ENCODE measurements around the gene PARP11.

PARP11 gene

DNA sequence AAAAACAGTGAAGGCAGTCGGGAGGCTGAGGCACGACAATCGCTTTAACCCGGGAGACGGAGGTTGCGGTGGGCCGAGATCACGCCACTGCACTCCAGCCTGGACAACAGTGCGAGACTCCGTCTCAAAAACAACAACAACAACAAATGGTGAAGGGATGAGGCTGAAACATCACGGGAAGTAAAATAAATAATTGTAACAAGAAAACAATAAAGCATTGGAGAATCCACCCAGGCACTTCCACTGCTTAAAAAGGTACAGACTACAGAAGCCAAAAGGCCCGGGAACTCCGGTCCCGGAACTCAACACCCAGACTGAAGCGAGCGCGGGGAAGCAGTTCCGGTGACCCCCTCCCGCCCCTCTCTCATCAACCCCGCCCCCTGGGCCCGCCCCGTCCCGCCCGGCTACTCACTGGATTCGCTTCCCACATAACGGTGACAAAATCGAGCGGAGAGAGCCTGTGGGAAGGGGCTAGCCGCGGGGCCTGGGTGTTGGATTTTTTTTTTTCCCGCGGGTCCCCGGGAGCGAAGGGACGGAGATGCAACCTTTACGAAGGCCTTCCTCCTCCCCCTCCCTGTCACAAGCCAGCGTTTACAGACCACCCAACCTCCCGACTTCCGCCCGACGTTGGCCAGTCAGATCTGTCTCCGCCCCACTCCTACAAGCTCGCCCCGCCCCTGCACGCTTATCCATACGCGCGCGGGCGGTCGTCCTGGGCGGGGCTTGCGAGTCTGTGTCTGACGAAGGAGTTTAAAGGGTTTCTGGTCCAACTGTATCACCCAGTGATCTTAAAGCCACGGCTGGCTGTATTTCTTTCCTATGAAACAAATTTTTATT, at the start of gene PARP11:
Gene PARP11 (minus strand): TSS at position 600 of the 837 bp plus-strand sequence. CDS start 170 bp downstream, at position 430.
- peak; percentile 94 for DNase-seq (ENCODE audit: low spot score)

GRCh38 chr12:3922033-3922432, 48.8 kb upstream of the PARP11 start:
- no peak for DNase-seq (ENCODE audit: low spot score)

- no peak for DNase-seq (ENCODE audit: low spot score)
Measured at GRCh38 chr12:3921526-3921925, 48.3 kb upstream of the PARP11 start.

DNA sequence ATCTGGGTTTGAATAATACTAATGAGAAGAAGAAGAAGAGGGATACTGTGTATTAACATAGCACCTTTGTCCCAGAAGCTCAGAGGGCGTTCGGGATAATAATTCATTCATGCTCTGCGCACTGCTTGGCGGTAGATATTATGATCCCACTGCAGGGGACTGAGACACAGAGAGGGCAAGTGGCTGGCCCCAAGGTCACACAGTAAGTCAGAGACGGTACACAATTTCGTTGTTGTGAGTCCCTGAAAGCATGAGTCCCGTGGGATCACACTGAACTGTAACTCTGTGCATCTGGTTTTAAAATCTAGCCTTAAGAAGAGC, 47.9 kb upstream of the PARP11 start:
- DNase-seq (ENCODE audit: low spot score) = no peak

- DNase-seq (ENCODE audit: low spot score) = no peak
Measured at GRCh38 chr12:3920351-3921150, 47.4 kb upstream of the PARP11 start.

DNA sequence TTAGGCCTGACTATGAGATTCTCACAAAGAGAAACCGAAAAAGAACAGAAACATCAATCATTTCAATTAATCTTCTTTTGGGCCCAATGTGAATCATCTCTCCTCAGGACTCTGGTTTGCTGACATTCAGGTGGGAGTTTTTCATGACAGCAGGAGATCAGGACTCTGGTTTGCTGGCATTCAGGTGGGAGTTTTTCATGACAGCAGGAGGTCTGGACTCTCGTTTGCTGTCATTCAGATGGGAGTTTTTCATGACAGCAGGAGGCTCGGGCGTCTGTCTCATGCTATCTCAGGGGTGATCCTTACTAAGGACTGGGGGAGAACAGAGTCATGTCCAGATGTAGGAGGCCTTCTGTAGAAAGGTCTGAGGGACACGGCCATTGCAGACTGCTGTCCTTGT, 40.1 kb upstream of the PARP11 start:
- peak; percentile 6 for DNase-seq (ENCODE audit: low spot score)

DNA sequence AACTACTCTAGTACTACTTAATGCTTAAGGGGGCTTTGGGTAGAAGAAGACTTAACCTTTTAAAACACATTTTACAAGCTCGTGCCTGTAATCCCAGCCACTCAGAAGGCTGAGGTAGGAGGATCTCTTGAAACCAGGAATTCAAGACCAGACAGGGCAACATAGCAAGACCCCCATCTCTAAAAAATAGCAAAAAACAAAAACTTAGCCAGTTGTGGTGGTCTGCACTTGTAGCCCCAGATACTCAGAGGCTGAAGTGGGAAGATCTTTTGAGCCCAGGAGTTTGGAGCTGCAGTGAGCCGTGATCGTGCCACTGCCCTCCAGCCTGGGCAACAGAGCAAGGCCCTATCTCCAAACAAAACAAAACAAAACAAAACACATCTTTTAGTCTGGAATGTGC, 39.7 kb upstream of the PARP11 start:
- DNase-seq (ENCODE audit: low spot score) = no peak

GRCh38 chr12:3911409-3911808, 38.2 kb upstream of the PARP11 start:
- no peak for DNase-seq (ENCODE audit: low spot score)

GRCh38 chr12:3905664-3906063, 32.5 kb upstream of the PARP11 start:
- DNase-seq (ENCODE audit: low spot score) = no peak

GRCh38 chr12:3904999-3905398, 31.8 kb upstream of the PARP11 start:
- no peak for DNase-seq (ENCODE audit: low spot score)

GRCh38 chr12:3902921-3903320, 29.7 kb upstream of the PARP11 start:
- DNase-seq (ENCODE audit: low spot score) = no peak

DNA sequence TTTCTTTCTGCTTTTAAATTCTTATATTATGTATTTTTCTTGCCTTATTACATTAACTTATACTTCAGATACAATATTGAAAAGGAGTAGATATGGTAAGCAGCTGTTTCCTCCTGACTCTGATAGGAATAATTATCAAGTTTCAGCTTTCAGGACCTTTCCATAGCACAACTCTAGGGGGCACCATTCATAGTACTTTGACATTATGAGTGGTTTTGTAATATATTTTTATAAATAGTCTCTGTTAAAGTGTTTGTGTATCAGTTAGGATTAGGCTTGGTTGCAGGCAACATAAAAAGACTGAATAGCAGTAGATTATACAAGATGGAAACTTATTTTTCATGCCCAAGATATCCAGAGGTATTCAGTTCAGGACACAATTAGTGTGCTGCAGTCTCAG, 27.9 kb upstream of the PARP11 start:
- no peak for DNase-seq (ENCODE audit: low spot score)

DNA sequence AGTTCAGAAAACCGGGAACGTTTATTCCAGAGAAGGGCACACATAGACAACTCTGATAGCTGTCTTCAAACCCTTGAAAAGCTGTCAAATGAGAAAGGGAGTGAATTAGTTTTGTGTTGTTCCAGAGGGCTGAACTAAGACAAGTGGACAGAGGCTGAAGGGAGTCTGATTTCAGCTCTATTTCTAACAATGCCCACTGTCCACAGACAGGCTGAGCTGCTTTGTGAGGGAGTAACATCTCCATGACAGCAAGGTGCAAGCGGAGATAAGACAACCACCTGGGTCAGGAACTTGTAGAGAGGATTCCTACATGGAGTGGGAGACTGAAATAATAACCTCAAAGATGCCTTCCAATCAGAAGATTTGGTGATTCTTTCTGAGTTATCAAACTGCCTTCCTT, 25.6 kb upstream of the PARP11 start:
- DNase-seq (ENCODE audit: low spot score) = no peak

- DNase-seq (ENCODE audit: low spot score) = no peak
Measured at GRCh38 chr12:3897371-3897971, 24.3 kb upstream of the PARP11 start.

- no peak for DNase-seq (ENCODE audit: low spot score)
Measured at GRCh38 chr12:3896801-3897351, 23.7 kb upstream of the PARP11 start.

GRCh38 chr12:3896356-3896755, 23.2 kb upstream of the PARP11 start:
- no peak for DNase-seq (ENCODE audit: low spot score)

GRCh38 chr12:3892631-3893030, 19.4 kb upstream of the PARP11 start:
- no peak for DNase-seq (ENCODE audit: low spot score)

- no peak for DNase-seq (ENCODE audit: low spot score)
Measured at GRCh38 chr12:3891201-3891600, 18.0 kb upstream of the PARP11 start.

- no peak for DNase-seq (ENCODE audit: low spot score)
Measured at GRCh38 chr12:3888659-3889058, 15.5 kb upstream of the PARP11 start.

DNA sequence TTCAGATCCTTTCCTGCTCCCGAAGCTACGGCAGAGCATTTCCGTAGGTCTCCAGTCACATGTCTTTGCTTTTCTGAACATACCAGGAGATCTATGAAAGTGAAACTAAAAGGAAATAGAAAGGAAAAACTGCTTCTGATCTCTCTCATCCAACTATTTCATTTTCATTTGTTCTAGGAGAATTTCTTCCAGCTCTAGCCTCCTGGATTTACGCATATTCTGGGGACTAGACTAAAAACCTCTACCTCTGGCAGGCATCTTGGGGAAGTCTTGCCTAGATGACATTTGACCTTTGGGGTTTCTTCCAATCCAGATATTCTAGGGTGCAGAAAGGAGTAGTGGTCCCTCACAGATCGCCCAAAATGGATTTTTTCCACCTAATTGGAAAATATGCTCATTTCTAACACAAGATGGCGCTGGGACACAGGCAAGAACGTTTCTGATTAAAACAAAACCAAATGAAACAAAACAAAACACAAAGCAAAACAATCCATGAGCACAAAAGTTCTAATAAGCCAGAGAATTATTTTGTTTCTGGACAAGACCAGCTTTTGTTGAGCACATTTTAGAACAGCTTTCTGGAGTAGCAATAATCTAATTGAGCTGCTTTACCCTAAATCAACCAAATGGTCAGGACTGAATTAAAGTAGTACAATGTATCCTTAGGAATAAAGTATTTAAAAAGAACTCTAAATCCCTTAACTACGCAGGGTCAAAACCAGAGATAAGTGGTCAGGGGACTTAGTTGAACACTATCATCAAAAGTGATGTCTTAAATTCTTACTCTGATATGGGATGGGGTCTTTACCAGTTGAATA, 12.3 kb upstream of the PARP11 start:
- peak; percentile 40 for DNase-seq (ENCODE audit: low spot score)

DNA sequence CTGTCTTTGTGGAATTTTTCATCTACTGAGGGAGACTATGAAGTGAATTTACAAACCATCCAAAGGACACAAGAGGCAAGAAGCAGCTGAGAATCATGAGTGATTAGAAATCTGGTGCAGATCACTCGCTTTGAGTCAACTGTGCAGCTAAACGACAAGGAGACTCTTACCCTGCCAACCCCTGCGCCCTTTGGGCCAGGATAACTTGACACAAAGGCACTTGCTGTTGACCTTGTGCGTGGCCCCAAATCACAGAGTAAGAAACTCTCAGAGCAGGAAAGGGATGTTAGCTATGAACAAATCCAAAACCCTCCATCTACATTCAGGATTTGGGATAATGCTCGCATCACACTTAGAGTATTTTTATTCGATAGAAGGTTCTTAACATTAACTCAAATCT, 11.5 kb upstream of the PARP11 start:
- no peak for DNase-seq (ENCODE audit: low spot score)

All from kidney tubule cell (primary cell).